SK-N-SH treated with all-trans-retinoic acid at 6 μM for 48 hours (cell line): ENCODE data around the gene GCC2.
A peak's percentile ranks its signal among the peaks of the same experiment; 100 is the strongest.

Experiments used
- ATAC-seq: fragments of 200-7000 bp; cut with Tn5 transposase; 3 replicates; pipeline ENCODE4 v1.9.1; 2020; ENCODE audit warnings: mild to moderate bottlenecking, moderate library complexity
- BACH2 ChIP-seq: fragments of 250-450 bp; sonication (Bioruptor Pico); IDR thresholded peaks from 2 replicates; pipeline ENCODE4 v1.9.0; 2021; ENCODE audit warnings: mild to moderate bottlenecking, borderline replicate concordance
- CSDC2 ChIP-seq: fragments of 250-450 bp; sonication (Bioruptor Pico); IDR thresholded peaks from 2 replicates; pipeline ENCODE4 v1.5.0; 2020; ENCODE audit warnings: mild to moderate bottlenecking, moderate library complexity
- GLIS3 ChIP-seq: fragments of 250-450 bp; sonication (Bioruptor Pico); IDR thresholded peaks from 2 replicates; pipeline ENCODE4 v1.5.0; 2020; ENCODE audit warnings: mild to moderate bottlenecking, moderate library complexity
- ISL1 ChIP-seq: fragments of 250-450 bp; sonication (Bioruptor Pico); IDR thresholded peaks from 2 replicates; pipeline ENCODE4 v2.1.2; 2022; ENCODE audit warnings: mild to moderate bottlenecking, moderate library complexity
- OSR1 ChIP-seq: fragments of 250-450 bp; sonication (Bioruptor Pico); IDR thresholded peaks from 2 replicates; pipeline ENCODE4 v1.8.0; 2022; ENCODE audit warnings: moderate library complexity, mild to moderate bottlenecking, inconsistent platforms
- PATZ1 ChIP-seq: fragments of 250-450 bp; sonication (Bioruptor Pico); IDR thresholded peaks from 2 replicates; pipeline ENCODE4 v1.8.0; 2020; ENCODE audit warnings: mild to moderate bottlenecking, moderate library complexity, borderline replicate concordance
- PPARA ChIP-seq: fragments of 250-450 bp; sonication (Bioruptor Pico); IDR thresholded peaks from 2 replicates; pipeline ENCODE4 v1.5.0; 2020; ENCODE audit warnings: mild to moderate bottlenecking, borderline replicate concordance
- RARB ChIP-seq: fragments of 250-450 bp; sonication (Bioruptor Pico); IDR thresholded peaks from 2 replicates; pipeline ENCODE4 v1.8.0; 2021; ENCODE audit warnings: mild to moderate bottlenecking, moderate library complexity
- SNAI2 ChIP-seq: fragments of 250-450 bp; sonication (Bioruptor Pico); IDR thresholded peaks from 2 replicates; pipeline ENCODE4 v1.5.0; 2020; ENCODE audit warnings: mild to moderate bottlenecking, moderate library complexity
- TCF4 ChIP-seq: fragments of 250-450 bp; sonication (Bioruptor Pico); IDR thresholded peaks from 2 replicates; pipeline ENCODE4 v1.8.0; 2021; ENCODE audit warnings: mild to moderate bottlenecking, moderate library complexity, borderline replicate concordance
- TOX ChIP-seq: fragments of 250-450 bp; sonication (Bioruptor Pico); IDR thresholded peaks from 2 replicates; pipeline ENCODE4 v1.8.0; 2021; ENCODE audit warnings: mild to moderate bottlenecking, moderate library complexity, borderline replicate concordance
- TSHZ2 ChIP-seq: fragments of 250-450 bp; sonication (Bioruptor Pico); IDR thresholded peaks from 2 replicates; pipeline ENCODE4 v1.5.0; 2020; ENCODE audit warnings: mild to moderate bottlenecking, moderate library complexity
- ZC3H10 ChIP-seq: fragments of 250-450 bp; sonication (Bioruptor Pico); IDR thresholded peaks from 2 replicates; pipeline ENCODE4 v1.5.1; 2021; ENCODE audit warnings: mild to moderate bottlenecking, moderate library complexity
- ZFP3 ChIP-seq: fragments of 250-450 bp; sonication (Bioruptor Pico); IDR thresholded peaks from 2 replicates; pipeline ENCODE4 v1.5.0; 2020; ENCODE audit warnings: mild to moderate bottlenecking, moderate library complexity
- ZFP30 ChIP-seq: fragments of 450-650 bp; formaldehyde crosslinking; IDR thresholded peaks from 2 replicates; pipeline ENCODE4 v1.5.0; 2022; ENCODE audit warnings: mild to moderate bottlenecking, moderate library complexity
- ZNF565 ChIP-seq: fragments of 450-650 bp; formaldehyde crosslinking; conservative IDR thresholded peaks from 2 replicates; pipeline ENCODE4 v1.5.0; 2020; ENCODE audit warnings: low read depth, mild to moderate bottlenecking, moderate library complexity
- ZNF70 ChIP-seq: fragments of 450-650 bp; formaldehyde crosslinking; IDR thresholded peaks from 2 replicates; pipeline ENCODE4 v1.5.0; 2020; ENCODE audit warnings: mild to moderate bottlenecking, moderate library complexity
- ZNF8 ChIP-seq: fragments of 450-650 bp; formaldehyde crosslinking; IDR thresholded peaks from 2 replicates; pipeline ENCODE4 v1.5.0; 2020; ENCODE audit warnings: mild to moderate bottlenecking, moderate library complexity
- TF ChIP-seq, protein P1 (sequence below): fragments of 250-450 bp; sonication (Bioruptor Pico); IDR thresholded peaks from 2 replicates; pipeline ENCODE4 v1.5.1; 2021; ENCODE audit warnings: mild to moderate bottlenecking, moderate library complexity
- TF ChIP-seq, protein P2 (sequence below): fragments of 250-450 bp; sonication (Bioruptor Pico); IDR thresholded peaks from 2 replicates; pipeline ENCODE4 v1.8.0; 2021; ENCODE audit warnings: low read depth, mild to moderate bottlenecking, moderate library complexity, borderline replicate concordance

GCC2 gene

GRCh38 chr2:108444941-108445840 is 3.8 kb upstream of the GCC2 start:
- ATAC-seq = no peak
- TF ChIP-seq ZC3H10 (CRISPR knock-in tag) (no peak), BACH2 (CRISPR knock-in tag) (no peak), TOX (CRISPR knock-in tag) (no peak), PPARA (no peak), PATZ1 (CRISPR knock-in tag) (no peak), TCF4 (CRISPR knock-in tag) (peak; percentile 39; the same call in 1 of the 2 replicates)

GRCh38 chr2:108446703-108447102 is 2.3 kb upstream of the GCC2 start:
- ATAC-seq = no peak
- TF ChIP-seq CSDC2 (CRISPR knock-in tag) (no peak), ZNF8 (CRISPR knock-in tag) (no peak), TOX (CRISPR knock-in tag) (no peak), ZNF565 (CRISPR knock-in tag) (no peak), SNAI2 (CRISPR knock-in tag) (no peak), TCF4 (CRISPR knock-in tag) (no peak), PATZ1 (CRISPR knock-in tag) (no peak), ZFP30 (CRISPR knock-in tag) (no peak), ZNF70 (CRISPR knock-in tag) (no peak), ISL1 (CRISPR knock-in tag) (no peak), TSHZ2 (no peak), PPARA (no peak), GLIS3 (CRISPR knock-in tag) (no peak), OSR1 (CRISPR knock-in tag) (no peak)
- TF ChIP-seq, protein P1, sequence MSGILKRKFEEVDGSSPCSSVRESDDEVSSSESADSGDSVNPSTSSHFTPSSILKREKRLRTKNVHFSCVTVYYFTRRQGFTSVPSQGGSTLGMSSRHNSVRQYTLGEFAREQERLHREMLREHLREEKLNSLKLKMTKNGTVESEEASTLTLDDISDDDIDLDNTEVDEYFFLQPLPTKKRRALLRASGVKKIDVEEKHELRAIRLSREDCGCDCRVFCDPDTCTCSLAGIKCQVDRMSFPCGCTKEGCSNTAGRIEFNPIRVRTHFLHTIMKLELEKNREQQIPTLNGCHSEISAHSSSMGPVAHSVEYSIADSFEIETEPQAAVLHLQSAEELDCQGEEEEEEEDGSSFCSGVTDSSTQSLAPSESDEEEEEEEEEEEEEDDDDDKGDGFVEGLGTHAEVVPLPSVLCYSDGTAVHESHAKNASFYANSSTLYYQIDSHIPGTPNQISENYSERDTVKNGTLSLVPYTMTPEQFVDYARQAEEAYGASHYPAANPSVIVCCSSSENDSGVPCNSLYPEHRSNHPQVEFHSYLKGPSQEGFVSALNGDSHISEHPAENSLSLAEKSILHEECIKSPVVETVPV = no peak
- TF ChIP-seq, protein P2, sequence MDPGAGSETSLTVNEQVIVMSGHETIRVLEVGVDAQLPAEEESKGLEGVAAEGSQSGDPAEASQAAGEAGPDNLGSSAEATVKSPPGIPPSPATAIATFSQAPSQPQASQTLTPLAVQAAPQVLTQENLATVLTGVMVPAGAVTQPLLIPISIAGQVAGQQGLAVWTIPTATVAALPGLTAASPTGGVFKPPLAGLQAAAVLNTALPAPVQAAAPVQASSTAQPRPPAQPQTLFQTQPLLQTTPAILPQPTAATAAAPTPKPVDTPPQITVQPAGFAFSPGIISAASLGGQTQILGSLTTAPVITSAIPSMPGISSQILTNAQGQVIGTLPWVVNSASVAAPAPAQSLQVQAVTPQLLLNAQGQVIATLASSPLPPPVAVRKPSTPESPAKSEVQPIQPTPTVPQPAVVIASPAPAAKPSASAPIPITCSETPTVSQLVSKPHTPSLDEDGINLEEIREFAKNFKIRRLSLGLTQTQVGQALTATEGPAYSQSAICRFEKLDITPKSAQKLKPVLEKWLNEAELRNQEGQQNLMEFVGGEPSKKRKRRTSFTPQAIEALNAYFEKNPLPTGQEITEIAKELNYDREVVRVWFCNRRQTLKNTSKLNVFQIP (CRISPR knock-in tag) = no peak

- TF ChIP-seq TOX (CRISPR knock-in tag) = no peak
- no peak for TF ChIP-seq BACH2 (CRISPR knock-in tag)
- TF ChIP-seq, protein P1 = no peak
- no peak for TF ChIP-seq ZFP3 (CRISPR knock-in tag)
- TF ChIP-seq RARB (CRISPR knock-in tag) = no peak
- TF ChIP-seq OSR1 (CRISPR knock-in tag) = no peak
- no peak for TF ChIP-seq ZNF8 (CRISPR knock-in tag)
- no peak for TF ChIP-seq ISL1 (CRISPR knock-in tag)
- ATAC-seq = no peak; the same call in 2 of the 3 replicates
Measured at GRCh38 chr2:108447947-108448677, 894 bp upstream of the GCC2 start.
